ACHN (cell line): ENCODE data around the gene SIGLEC9.
A peak's percentile ranks its signal among the peaks of the same experiment; 100 is the strongest.

ENCODE experiments used
- DNase-seq: peaks from one replicate; pipeline ENCODE4 v3.0.0-alpha.2; 2015
- in situ Hi-C: cut with HindIII; loops from 2 replicates; pipeline ENCODE4 v1.10.0; 2017; ENCODE audit warnings: low sequenced_read_pairs, low pct_ligation_motif_present, low pct_unique_long_range_greater_than_20kb

SIGLEC9 gene

GRCh38 chr19:51124729-51125128 lies at the start of gene SIGLEC9:
Gene SIGLEC9 (plus strand): TSS chr19:51124906. CDS start chr19:51124975, 69 bp downstream.
- in situ Hi-C loops = no loop called here
- DNase-seq = no peak

- no peak for DNase-seq
- in situ Hi-C loops = no loop called here
Measured at GRCh38 chr19:51075998-51076397, 48.7 kb upstream of the SIGLEC9 start.

- DNase-seq = no peak
- in situ Hi-C loops = no loop called here
Measured at GRCh38 chr19:51076631-51077213, 48.0 kb upstream of the SIGLEC9 start.

- in situ Hi-C loops = no loop called here
- no peak for DNase-seq
Measured at GRCh38 chr19:51078104-51078503, 46.6 kb upstream of the SIGLEC9 start.

- DNase-seq = no peak
- in situ Hi-C loops = no loop called here
Measured at GRCh38 chr19:51078731-51079130, 46.0 kb upstream of the SIGLEC9 start.

GRCh38 chr19:51079481-51080110 lies 45.1 kb upstream of the SIGLEC9 start:
- no peak for DNase-seq
- in situ Hi-C loops = no loop called here

- in situ Hi-C loops = no loop called here
- DNase-seq = no peak
Measured at GRCh38 chr19:51081476-51081875, 43.2 kb upstream of the SIGLEC9 start.

- DNase-seq = no peak
- in situ Hi-C loops = no loop called here
Measured at GRCh38 chr19:51082611-51083010, 42.1 kb upstream of the SIGLEC9 start, which contains the start of gene KLK14. Gene KLK14 (minus strand): TSS chr19:51082887. CDS start chr19:51082614, 273 bp downstream.

- DNase-seq = no peak
- in situ Hi-C loops = no loop called here
Measured at GRCh38 chr19:51083181-51083580, 41.5 kb upstream of the SIGLEC9 start.

GRCh38 chr19:51083783-51084182 lies 40.9 kb upstream of the SIGLEC9 start:
- no peak for DNase-seq
- in situ Hi-C loops = no loop called here

- in situ Hi-C loops = no loop called here
- DNase-seq = no peak
Measured at GRCh38 chr19:51084505-51084904, 40.2 kb upstream of the SIGLEC9 start.

- in situ Hi-C loops = no loop called here
- DNase-seq = no peak
Measured at GRCh38 chr19:51086153-51086850, 38.4 kb upstream of the SIGLEC9 start.

- in situ Hi-C loops = no loop called here
- DNase-seq = no peak
Measured at GRCh38 chr19:51089786-51090185, 34.9 kb upstream of the SIGLEC9 start.

- DNase-seq = no peak
Measured at GRCh38 chr19:51090471-51090870, 34.2 kb upstream of the SIGLEC9 start.

GRCh38 chr19:51091126-51091525 lies 33.6 kb upstream of the SIGLEC9 start:
- in situ Hi-C loops = no loop called here

More at GRCh38 chr19:51090471-51090870, 34.2 kb upstream of the SIGLEC9 start:
- in situ Hi-C loops = no loop called here

GRCh38 chr19:51091895-51092873 lies 32.5 kb upstream of the SIGLEC9 start:
- in situ Hi-C loops = no loop called here
- no peak for DNase-seq

More at GRCh38 chr19:51091126-51091525, 33.6 kb upstream of the SIGLEC9 start:
- DNase-seq = no peak

GRCh38 chr19:51093101-51093500 lies 31.6 kb upstream of the SIGLEC9 start:
- in situ Hi-C loops = no loop called here
- no peak for DNase-seq

- in situ Hi-C loops = no loop called here
- peak; percentile 13 for DNase-seq
Measured at GRCh38 chr19:51093510-51094345, 31.0 kb upstream of the SIGLEC9 start.
